ENCODE measurements around the gene MYO15B. TPM values are rescaled to one million over a fixed set of nuclear protein-coding genes. Genes with fewer than 3 reads are reported as not detected.

Gene MYO15B
- total RNA-seq, 1 experiment from 2014 or later = 30.3 TPM

DNA sequence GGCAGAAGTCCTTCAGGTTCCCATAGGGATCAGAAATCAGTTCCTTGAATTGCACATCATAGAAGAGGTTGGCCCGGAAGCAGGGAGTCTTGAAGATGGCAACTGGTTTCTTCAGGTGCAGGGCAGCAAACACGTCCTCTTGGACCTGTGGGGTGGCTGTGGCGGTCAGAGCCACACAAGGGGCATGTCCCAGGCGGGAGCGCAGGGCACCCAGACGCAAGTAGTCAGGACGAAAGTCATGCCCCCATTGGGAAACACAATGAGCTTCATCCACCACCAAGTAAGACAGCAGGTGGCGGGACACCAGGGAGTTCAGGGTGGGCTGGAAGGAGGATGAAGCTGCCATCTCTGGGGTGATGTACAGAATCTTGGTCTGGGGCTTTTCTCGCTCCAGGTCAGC, 74.9 kb downstream of the MYO15B start:
- no TSS peak for BruUV-seq (replicated peaks)
- Histone ChIP-seq H3K9me3 (ENCODE audit: control insufficient read depth in 1 of 2, insufficient read depth in 1 of 2, low read depth in 1 of 2, low read length in 2 of 2) (no peaks in the 10 kb centered on the region), H3K4me1 (ENCODE audit: control insufficient read depth in 1 of 2, insufficient read depth in 2 of 2, low read length in 2 of 2) (peaks cover 6 to 9% of the 10 kb centered on the region in 2 experiments; a peak in 3 of 4 replicates), H3K36me3 (ENCODE audit: control insufficient read depth in 1 of 2, insufficient read depth in 2 of 2, low read length in 2 of 2) (peaks cover 14 to 28% of the 10 kb centered on the region in 2 experiments; a peak in 2 of 4 replicates), H2AFZ (ENCODE audit: low read depth, low read length, poor library complexity, severe bottlenecking) (no peak overlapping the region), H3K27ac (ENCODE audit: low read depth, low read length) (no peak overlapping the region), H3K9ac (ENCODE audit: low read length) (no peak overlapping the region), H3K4me3 (replicated peaks in 1 of 2; ENCODE audit: low read depth in 1 of 2, low read length in 2 of 2) (no peak overlapping the region), H3K9me2 (ENCODE audit: insufficient read depth) (no peaks in the 10 kb centered on the region), H3K27me3 (ENCODE audit: insufficient read depth, low read length) (no peaks in the 10 kb centered on the region), H3K79me2 (ENCODE audit: insufficient read depth, low read length) (peaks cover 24% of the 10 kb centered on the region), H4K20me1 (ENCODE audit: insufficient read depth) (no peaks in the 10 kb centered on the region), H3K4me2 (ENCODE audit: low read length) (no peak overlapping the region)
- RAD21 ChIA-PET (ENCODE audit: low non-redundant PET in 1 of 2, low total read pairs in 2 of 2, uncharacterized antibody in 2 of 2, unreplicated experiment in 2 of 2) = no interaction called here
- POLR2A ChIA-PET = no interaction called here
- ATAC-seq = no peak
- intact Hi-C loops (cut with micrococcal nuclease) = no loop called here
- TF ChIP-seq YY1 (IDR thresholded peaks at IDR 0.05; ENCODE audit: extremely low read depth, insufficient replicate concordance, low read depth, low read length) = no peak
- TF ChIP-seq, protein P1, sequence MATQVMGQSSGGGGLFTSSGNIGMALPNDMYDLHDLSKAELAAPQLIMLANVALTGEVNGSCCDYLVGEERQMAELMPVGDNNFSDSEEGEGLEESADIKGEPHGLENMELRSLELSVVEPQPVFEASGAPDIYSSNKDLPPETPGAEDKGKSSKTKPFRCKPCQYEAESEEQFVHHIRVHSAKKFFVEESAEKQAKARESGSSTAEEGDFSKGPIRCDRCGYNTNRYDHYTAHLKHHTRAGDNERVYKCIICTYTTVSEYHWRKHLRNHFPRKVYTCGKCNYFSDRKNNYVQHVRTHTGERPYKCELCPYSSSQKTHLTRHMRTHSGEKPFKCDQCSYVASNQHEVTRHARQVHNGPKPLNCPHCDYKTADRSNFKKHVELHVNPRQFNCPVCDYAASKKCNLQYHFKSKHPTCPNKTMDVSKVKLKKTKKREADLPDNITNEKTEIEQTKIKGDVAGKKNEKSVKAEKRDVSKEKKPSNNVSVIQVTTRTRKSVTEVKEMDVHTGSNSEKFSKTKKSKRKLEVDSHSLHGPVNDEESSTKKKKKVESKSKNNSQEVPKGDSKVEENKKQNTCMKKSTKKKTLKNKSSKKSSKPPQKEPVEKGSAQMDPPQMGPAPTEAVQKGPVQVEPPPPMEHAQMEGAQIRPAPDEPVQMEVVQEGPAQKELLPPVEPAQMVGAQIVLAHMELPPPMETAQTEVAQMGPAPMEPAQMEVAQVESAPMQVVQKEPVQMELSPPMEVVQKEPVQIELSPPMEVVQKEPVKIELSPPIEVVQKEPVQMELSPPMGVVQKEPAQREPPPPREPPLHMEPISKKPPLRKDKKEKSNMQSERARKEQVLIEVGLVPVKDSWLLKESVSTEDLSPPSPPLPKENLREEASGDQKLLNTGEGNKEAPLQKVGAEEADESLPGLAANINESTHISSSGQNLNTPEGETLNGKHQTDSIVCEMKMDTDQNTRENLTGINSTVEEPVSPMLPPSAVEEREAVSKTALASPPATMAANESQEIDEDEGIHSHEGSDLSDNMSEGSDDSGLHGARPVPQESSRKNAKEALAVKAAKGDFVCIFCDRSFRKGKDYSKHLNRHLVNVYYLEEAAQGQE (IDR thresholded peaks at IDR 0.05; ENCODE audit: low read depth) = no peak
- CTCF ChIA-PET = interaction anchor here (1.6 to 1.9 kb wide), 2 partner anchors 11 to 29 kb away, joined by 4 to 7 read pairs; partner anchors contain the start of gene SMIM5
- DNase-seq (ENCODE audit: low read depth, low spot score) = no peak

DNA sequence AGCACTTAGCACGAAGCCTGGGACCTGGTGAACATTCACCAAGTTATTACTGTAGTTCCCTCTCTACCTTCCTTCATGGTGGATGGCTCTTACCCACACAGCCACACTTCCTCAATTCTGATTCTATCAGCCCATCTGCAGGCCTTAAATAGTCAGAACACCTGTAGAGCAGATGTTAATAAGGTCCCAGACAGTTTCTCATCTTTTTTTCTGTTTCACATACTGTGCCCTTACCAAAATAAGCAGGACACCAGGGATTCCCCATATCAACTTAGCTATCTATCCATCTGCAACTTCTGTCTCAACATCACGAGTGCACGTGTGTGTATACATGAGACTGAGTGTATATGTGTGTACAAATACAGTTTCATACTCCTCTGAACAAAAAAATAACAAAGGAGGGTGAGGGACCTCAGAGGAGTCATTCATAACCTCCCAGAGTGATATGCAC, 76.5 kb downstream of the MYO15B start:
- no peak for ATAC-seq
- H3K4me2 ChIP-seq (ENCODE audit: low read length) = no peak overlapping the region
- intact Hi-C loops (cut with micrococcal nuclease) = no loop called here
- no peak overlapping the region for H2AFZ ChIP-seq (ENCODE audit: low read depth, low read length, poor library complexity, severe bottlenecking)
- peaks cover 17 to 29% of the 10 kb centered on the region in 2 experiments; a peak in 3 of 4 replicates for H3K36me3 ChIP-seq (ENCODE audit: control insufficient read depth in 1 of 2, insufficient read depth in 2 of 2, low read length in 2 of 2)
- no peaks in the 10 kb centered on the region for H3K9me2 ChIP-seq (ENCODE audit: insufficient read depth)
- ChIA-PET CTCF (no interaction called here), POLR2A (no interaction called here), RAD21 (ENCODE audit: low non-redundant PET in 1 of 2, low total read pairs in 2 of 2, uncharacterized antibody in 2 of 2, unreplicated experiment in 2 of 2) (no interaction called here)
- no peaks in the 10 kb centered on the region for H3K27me3 ChIP-seq (ENCODE audit: insufficient read depth, low read length)
- TF ChIP-seq FOSL1 (IDR thresholded peaks at IDR 0.05; ENCODE audit: low read depth) = no peak
- TF ChIP-seq, protein P2, sequence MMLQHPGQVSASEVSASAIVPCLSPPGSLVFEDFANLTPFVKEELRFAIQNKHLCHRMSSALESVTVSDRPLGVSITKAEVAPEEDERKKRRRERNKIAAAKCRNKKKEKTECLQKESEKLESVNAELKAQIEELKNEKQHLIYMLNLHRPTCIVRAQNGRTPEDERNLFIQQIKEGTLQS (IDR thresholded peaks at IDR 0.05) = no peak
- no peak for TF ChIP-seq POLR2A (IDR thresholded peaks at IDR 0.05; ENCODE audit: borderline replicate concordance, extremely low read depth, insufficient read depth, insufficient read length)
- TF ChIP-seq TCF7L2 (IDR thresholded peaks at IDR 0.05; ENCODE audit: borderline replicate concordance, extremely low read depth, insufficient read depth, insufficient read length) = no peak
- TF ChIP-seq POLR2AphosphoS5 (IDR thresholded peaks at IDR 0.05; ENCODE audit: low read depth, low read length) = no peak
- TF ChIP-seq, protein P3, sequence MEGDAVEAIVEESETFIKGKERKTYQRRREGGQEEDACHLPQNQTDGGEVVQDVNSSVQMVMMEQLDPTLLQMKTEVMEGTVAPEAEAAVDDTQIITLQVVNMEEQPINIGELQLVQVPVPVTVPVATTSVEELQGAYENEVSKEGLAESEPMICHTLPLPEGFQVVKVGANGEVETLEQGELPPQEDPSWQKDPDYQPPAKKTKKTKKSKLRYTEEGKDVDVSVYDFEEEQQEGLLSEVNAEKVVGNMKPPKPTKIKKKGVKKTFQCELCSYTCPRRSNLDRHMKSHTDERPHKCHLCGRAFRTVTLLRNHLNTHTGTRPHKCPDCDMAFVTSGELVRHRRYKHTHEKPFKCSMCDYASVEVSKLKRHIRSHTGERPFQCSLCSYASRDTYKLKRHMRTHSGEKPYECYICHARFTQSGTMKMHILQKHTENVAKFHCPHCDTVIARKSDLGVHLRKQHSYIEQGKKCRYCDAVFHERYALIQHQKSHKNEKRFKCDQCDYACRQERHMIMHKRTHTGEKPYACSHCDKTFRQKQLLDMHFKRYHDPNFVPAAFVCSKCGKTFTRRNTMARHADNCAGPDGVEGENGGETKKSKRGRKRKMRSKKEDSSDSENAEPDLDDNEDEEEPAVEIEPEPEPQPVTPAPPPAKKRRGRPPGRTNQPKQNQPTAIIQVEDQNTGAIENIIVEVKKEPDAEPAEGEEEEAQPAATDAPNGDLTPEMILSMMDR (IDR thresholded peaks at IDR 0.05 in 2 of 3, conservative IDR thresholded peaks at IDR 0.05 in 1 of 3; ENCODE audit: borderline replicate concordance in 1 of 3, insufficient read depth in 1 of 3, low read depth in 2 of 3, low read length in 2 of 3) = no peak
- TF ChIP-seq SP1 (IDR thresholded peaks at IDR 0.05; ENCODE audit: low read depth) = no peak
- no peak for TF ChIP-seq JUND (IDR thresholded peaks at IDR 0.05)
- H3K4me1 ChIP-seq (ENCODE audit: control insufficient read depth in 1 of 2, insufficient read depth in 2 of 2, low read length in 2 of 2) = peaks cover 13 to 19% of the 10 kb centered on the region in 2 experiments; a peak in 3 of 4 replicates
- BruUV-seq (replicated peaks) = no TSS peak
- no peak overlapping the region for H3K4me3 ChIP-seq (replicated peaks in 1 of 2; ENCODE audit: low read depth in 1 of 2, low read length in 2 of 2)
- DNase-seq (ENCODE audit: low read depth, low spot score) = no peak
- peaks cover 40% of the 10 kb centered on the region for H3K79me2 ChIP-seq (ENCODE audit: insufficient read depth, low read length)
- no peaks in the 10 kb centered on the region for H3K9me3 ChIP-seq (ENCODE audit: control insufficient read depth in 1 of 2, insufficient read depth in 1 of 2, low read depth in 1 of 2, low read length in 2 of 2)
- H3K9ac ChIP-seq (ENCODE audit: low read length) = no peak overlapping the region
- H4K20me1 ChIP-seq (ENCODE audit: insufficient read depth) = no peaks in the 10 kb centered on the region
- H3K27ac ChIP-seq (ENCODE audit: low read depth, low read length) = no peak overlapping the region

All from HCT116 (cell line).